Naive thymus-derived CD4-positive, alpha-beta T cell (primary cell): ENCODE measurements around the gene RALGPS1. TPM values are rescaled to one million over a fixed set of nuclear protein-coding genes. Genes with fewer than 3 reads are reported as not detected.
A peak's percentile ranks its signal among the peaks of the same experiment; 100 is the strongest.

Experiments used
- ATAC-seq: fragments of 150-1000 bp; cut with Tn5 transposase; 2 replicates; pipeline ENCODE4 v1.10.0; 2021; ENCODE audit warnings: mild to moderate bottlenecking, moderate library complexity
- CTCF ChIA-PET: fragments of 350-600 bp; sonication (Branson Sonifier 250); formaldehyde crosslinking; loops from one replicate; lab custom pipeline; 2021; ENCODE audit warnings: antibody characterized with exemption; lab: Charles Lee
- POLR2A ChIA-PET: fragments of 350-600 bp; sonication (Branson Sonifier 250); formaldehyde crosslinking; loops from one replicate; lab custom pipeline; 2021; ENCODE audit warnings: antibody characterized with exemption, inconsistent platforms; lab: Charles Lee
- DNase-seq, 9 donors: peaks; one replicate each; pipeline versions ENCODE4 v3.0.0 to v3.0.0-alpha.2; 2020 to 2022; ENCODE audit warnings: mixed read lengths in 1 of 9
- H3K27ac ChIP-seq: one replicate; pipeline ENCODE4 v1.7.0; 2013; ENCODE audit warnings: mild to moderate bottlenecking, low read depth, low read length, moderate library complexity
- H3K27me3 ChIP-seq, 2 donors: one replicate each; pipeline ENCODE4 v1.7.0; 2013; ENCODE audit warnings: low read length in 2 of 2, mild to moderate bottlenecking in 2 of 2, moderate library complexity in 2 of 2; ENCODE audit not compliant: control insufficient read depth in 2 of 2, insufficient read depth in 2 of 2
- H3K36me3 ChIP-seq, 3 experiments: 1 replicate in 2 of 3; 2 replicates in 1 of 3; pipeline ENCODE4 v1.7.0; 2013; ENCODE audit warnings: low read length in 3 of 3, mild to moderate bottlenecking in 3 of 3, moderate library complexity in 1 of 3; ENCODE audit not compliant: insufficient read depth in 3 of 3, control insufficient read depth in 2 of 3
- H3K4me1 ChIP-seq, 2 donors: one replicate each; pipeline ENCODE4 v1.7.0; 2013; ENCODE audit warnings: low read length in 2 of 2, mild to moderate bottlenecking in 2 of 2, moderate library complexity in 1 of 2; ENCODE audit not compliant: control insufficient read depth in 2 of 2, insufficient read depth in 2 of 2
- H3K4me3 ChIP-seq: 2 replicates; pipeline ENCODE4 v1.7.0; 2013; ENCODE audit warnings: mild to moderate bottlenecking, low read length
- H3K9me3 ChIP-seq, 3 experiments: 1 replicate in 2 of 3; 2 replicates in 1 of 3; pipeline ENCODE4 v1.7.0; 2013; ENCODE audit warnings: low read length in 3 of 3; ENCODE audit not compliant: control insufficient read depth in 2 of 3
- H3K27ac Mint-ChIP-seq, 9 donors: one replicate each; pipeline ENCODE4 v1.8.0; 2020 to 2022; ENCODE audit warnings: mixed read lengths in 9 of 9, mild to moderate bottlenecking in 8 of 9, moderate library complexity in 5 of 9, inconsistent platforms in 2 of 9
- H3K27me3 Mint-ChIP-seq, 5 donors: one replicate each; pipeline ENCODE4 v1.8.0; 2021 to 2022; ENCODE audit warnings: mixed read lengths in 5 of 5, mild to moderate bottlenecking in 1 of 5
- H3K36me3 Mint-ChIP-seq, 5 donors: one replicate each; pipeline ENCODE4 v1.8.0; 2020 to 2022; ENCODE audit warnings: mixed read lengths in 5 of 5, mild to moderate bottlenecking in 3 of 5, inconsistent platforms in 1 of 5
- H3K4me1 Mint-ChIP-seq, 7 donors: one replicate each; pipeline ENCODE4 v1.8.0; 2020 to 2022; ENCODE audit warnings: mixed read lengths in 7 of 7, mild to moderate bottlenecking in 3 of 7, inconsistent platforms in 1 of 7
- H3K4me3 Mint-ChIP-seq, 10 donors: one replicate each; pipeline ENCODE4 v1.8.0; 2020 to 2022; ENCODE audit warnings: mild to moderate bottlenecking in 10 of 10, mixed read lengths in 10 of 10, moderate library complexity in 6 of 10, inconsistent platforms in 2 of 10
- H3K9me3 Mint-ChIP-seq, 11 donors: one replicate each; pipeline ENCODE4 v1.8.0; 2020 to 2022; ENCODE audit warnings: mixed read lengths in 11 of 11, mild to moderate bottlenecking in 4 of 11, inconsistent platforms in 1 of 11, moderate library complexity in 1 of 11
- intact Hi-C, 2 donors: fragments of 100-400 bp; cut with micrococcal nuclease; formaldehyde crosslinking; loops; one replicate each; pipeline ENCODE4 v1.15.1; 2023
- polyA plus RNA-seq, 2 donors: library from polyadenylated mRNA; unstranded; fragments of 300-500 nt; fragmentation: Illumina TruSeq; gene quantifications; one replicate each; pipeline ENCODE4 v1.2.3, GENCODE V29; 2021
- total RNA-seq, 6 experiments: library from RNA in 5 of 6; stranded (reverse) in 5 of 6; gene quantifications; 1 replicate in 5 of 6; 2 replicates in 1 of 6; pipeline ENCODE4 v1.2.3 and lab custom pipeline; 2021 to 2026

RALGPS1 gene
- total and polyA plus RNA-seq, 7 experiments from 2014 or later: 1.0 to 8.3 (median 4.1) TPM

GRCh38 chr9:127219520-127219919, 304.9 kb downstream of the RALGPS1 start:
- no peak overlapping the region for H3K27ac Mint-ChIP-seq
- no peak for DNase-seq

DNA sequence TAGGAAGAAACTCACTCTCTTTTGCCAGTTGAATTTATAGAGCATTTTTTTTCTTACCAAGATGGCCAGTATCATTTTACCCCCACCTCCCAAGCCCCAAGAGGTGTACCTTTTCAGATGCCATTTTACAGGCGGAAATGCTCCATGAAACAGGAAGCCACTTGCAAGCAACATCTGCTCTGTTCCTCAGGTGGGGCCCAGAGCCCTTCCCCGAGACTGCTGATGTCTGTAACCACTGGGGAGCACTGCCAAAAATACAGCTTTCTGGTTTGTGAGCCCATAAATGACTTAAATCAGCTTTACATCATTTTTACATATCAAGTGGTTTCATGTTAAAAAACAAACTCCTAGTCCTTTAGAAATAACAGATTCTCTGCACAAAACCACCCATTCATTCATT, 307.1 kb downstream of the RALGPS1 start:
- intact Hi-C loops: loop anchor here in 1 of 2 donors (5.0 to 10.0 kb wide), 3 partner anchors 346 to 1233 kb away; partner anchors contain the start of gene ODF2
- no peaks in the 10 kb centered on the region for H3K36me3 ChIP-seq
- H3K27me3 ChIP-seq: no peaks in the 10 kb centered on the region
- H3K27ac ChIP-seq: no peak overlapping the region
- peaks cover 0 to 5% (median 0%) of the 10 kb centered on the region in 11 donors for H3K9me3 Mint-ChIP-seq
- POLR2A ChIA-PET: interaction anchor here (0.7 kb wide), 1 partner anchor 203 kb away, joined by 3 read pairs; the partner anchor contains the start of gene ZNF79
- peaks cover 0 to 41% (median 3%) of the 10 kb centered on the region in 5 donors for H3K27me3 Mint-ChIP-seq
- peaks cover 24 to 48% (median 41%) of the 10 kb centered on the region in 7 donors for H3K4me1 Mint-ChIP-seq
- no peaks in the 10 kb centered on the region for H3K9me3 ChIP-seq
- CTCF ChIA-PET: no interaction called here
- peak overlapping the region in 4 of 9 donors; percentile 12 to 56 (median 48) for H3K27ac Mint-ChIP-seq
- peak in 4 of 9 donors; percentile 20 to 28 (median 23) for DNase-seq
- H3K4me1 ChIP-seq: peaks cover 10 to 31% of the 10 kb centered on the region in 2 donors
- no peak overlapping the region for H3K4me3 ChIP-seq
- no peak for ATAC-seq
- peak overlapping the region in 7 of 10 donors; percentile 1 to 55 (median 29) for H3K4me3 Mint-ChIP-seq
- no peaks in the 10 kb centered on the region for H3K36me3 Mint-ChIP-seq

More at GRCh38 chr9:127219520-127219919, 304.9 kb downstream of the RALGPS1 start:
- Mint-ChIP-seq H3K4me1 (peaks cover 16 to 39% (median 33%) of the 10 kb centered on the region in 7 donors), H3K36me3 (no peaks in the 10 kb centered on the region), H3K9me3 (peaks cover 0 to 3% (median 0%) of the 10 kb centered on the region in 11 donors), H3K27me3 (peaks cover 0 to 36% (median 0%) of the 10 kb centered on the region in 5 donors), H3K4me3 (no peak overlapping the region)
- peaks cover 4 to 22% of the 10 kb centered on the region in 2 donors for H3K4me1 ChIP-seq
- CTCF ChIA-PET: no interaction called here
- no peak overlapping the region for H3K27ac ChIP-seq
- no peaks in the 10 kb centered on the region for H3K36me3 ChIP-seq
- no peaks in the 10 kb centered on the region for H3K9me3 ChIP-seq
- no peak for ATAC-seq
- no peaks in the 10 kb centered on the region for H3K27me3 ChIP-seq
- intact Hi-C loops: no loop called here
- POLR2A ChIA-PET: no interaction called here
- no peak overlapping the region for H3K4me3 ChIP-seq

- peak overlapping the region in 7 of 10 donors; percentile 1 to 83 (median 31) for H3K4me3 Mint-ChIP-seq
Measured at GRCh38 chr9:127222388-127223095, 308.0 kb downstream of the RALGPS1 start.

DNA sequence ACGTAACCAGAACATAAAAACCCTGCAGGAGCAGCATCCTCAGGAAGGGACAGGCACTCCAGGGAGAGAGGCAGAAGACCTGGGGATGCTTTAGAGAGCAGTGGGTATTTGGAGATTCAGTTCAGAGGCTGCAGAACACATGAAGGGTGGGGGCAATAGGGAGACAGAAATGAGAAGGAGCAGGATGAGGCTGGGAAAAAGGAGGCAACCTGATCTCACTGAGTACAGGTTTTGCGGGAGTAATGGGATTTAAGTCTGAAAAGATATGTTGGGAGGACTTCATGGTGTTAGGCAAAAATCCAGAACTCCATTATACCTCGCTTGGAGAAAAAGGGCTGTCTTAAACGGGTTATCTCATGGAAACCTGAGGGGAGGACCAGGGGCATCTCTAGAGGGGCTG, 308.7 kb downstream of the RALGPS1 start:
- Mint-ChIP-seq H3K27ac (peak overlapping the region in 2 of 9 donors; percentile 17 to 94), H3K4me1 (peaks cover 24 to 49% (median 41%) of the 10 kb centered on the region in 7 donors), H3K36me3 (no peaks in the 10 kb centered on the region), H3K4me3 (peak overlapping the region in 9 of 10 donors; percentile 23 to 90 (median 74)), H3K27me3 (peaks cover 0 to 52% (median 4%) of the 10 kb centered on the region in 5 donors), H3K9me3 (peaks cover 0 to 5% (median 0%) of the 10 kb centered on the region in 11 donors)
- Histone ChIP-seq H3K4me3 (no peak overlapping the region), H3K27ac (no peak overlapping the region), H3K36me3 (no peaks in the 10 kb centered on the region), H3K27me3 (no peaks in the 10 kb centered on the region), H3K9me3 (no peaks in the 10 kb centered on the region), H3K4me1 (peaks cover 10 to 31% of the 10 kb centered on the region in 2 donors)
- DNase-seq: no peak
- intact Hi-C loops: loop anchor here (1.0 to 10.0 kb wide), 4 partner anchors 309 to 1232 kb away; partner anchors contain the start of genes ODF2 (in 1 of the 2) and RALGPS1 (in 1 of the 2)
- ChIA-PET POLR2A (interaction anchor here (0.6 to 1.6 kb wide), 2 partner anchors 228 to 769 kb away, joined by 3 to 12 read pairs; partner anchors contain the start of genes LRSAM1 and RPL12), CTCF (interaction anchor here (1.9 kb wide), 1 partner anchor 8 kb away, joined by 8 read pairs; no protein-coding TSS in a partner anchor)
- no peak for ATAC-seq

More at GRCh38 chr9:127222388-127223095, 308.0 kb downstream of the RALGPS1 start:
- no peak for ATAC-seq
- Histone ChIP-seq H3K27me3 (no peaks in the 10 kb centered on the region), H3K4me3 (no peak overlapping the region), H3K36me3 (no peaks in the 10 kb centered on the region), H3K27ac (no peak overlapping the region), H3K4me1 (peaks cover 10 to 31% of the 10 kb centered on the region in 2 donors), H3K9me3 (no peaks in the 10 kb centered on the region)
- peaks cover 24 to 49% (median 41%) of the 10 kb centered on the region in 7 donors for H3K4me1 Mint-ChIP-seq
- no peak for DNase-seq
- peak overlapping the region in 3 of 9 donors; percentile 12 to 53 (median 44) for H3K27ac Mint-ChIP-seq
- peaks cover 0 to 5% (median 0%) of the 10 kb centered on the region in 11 donors for H3K9me3 Mint-ChIP-seq
- POLR2A ChIA-PET: interaction anchor here (0.7 kb wide), 1 partner anchor 202 kb away, joined by 3 read pairs; the partner anchor contains the start of gene ZNF79
- CTCF ChIA-PET: no interaction called here
- peaks cover 0 to 48% (median 4%) of the 10 kb centered on the region in 5 donors for H3K27me3 Mint-ChIP-seq
- no peaks in the 10 kb centered on the region for H3K36me3 Mint-ChIP-seq
- intact Hi-C loops: loop anchor here (1.0 to 10.0 kb wide), 4 partner anchors 308 to 1232 kb away; partner anchors contain the start of genes ODF2 (in 1 of the 2) and RALGPS1 (in 1 of the 2)

DNA sequence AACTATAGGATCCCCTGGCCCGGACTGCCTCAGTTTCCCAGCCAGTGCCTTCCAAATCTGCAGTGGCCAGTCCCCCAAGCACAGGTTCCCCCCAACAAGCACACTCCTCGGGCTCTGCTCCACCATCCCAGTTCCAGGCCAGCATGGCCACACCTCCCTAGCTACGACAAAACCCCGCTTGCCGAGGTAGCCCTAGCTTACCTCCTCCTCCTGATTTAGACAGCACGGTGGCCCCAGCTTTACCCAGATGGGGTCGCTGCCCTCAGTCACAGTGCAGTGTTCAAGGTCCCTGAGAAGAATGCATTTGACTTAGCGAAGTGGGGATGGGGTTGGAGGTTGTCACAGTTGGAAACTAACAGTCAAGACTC, 309.2 kb downstream of the RALGPS1 start:
- peaks cover 10 to 31% of the 10 kb centered on the region in 2 donors for H3K4me1 ChIP-seq
- H3K9me3 Mint-ChIP-seq: peaks cover 0 to 5% (median 0%) of the 10 kb centered on the region in 11 donors
- H3K4me3 Mint-ChIP-seq: peak overlapping the region; percentile 74 to 93 (median 85)
- no peaks in the 10 kb centered on the region for H3K27me3 ChIP-seq
- no peaks in the 10 kb centered on the region for H3K36me3 Mint-ChIP-seq
- peak overlapping the region in 8 of 9 donors; percentile 8 to 94 (median 78) for H3K27ac Mint-ChIP-seq
- H3K36me3 ChIP-seq: no peaks in the 10 kb centered on the region
- POLR2A ChIA-PET: interaction anchor here (0.6 to 1.6 kb wide), 3 partner anchors 9 to 769 kb away, joined by 3 to 12 read pairs (median 4); partner anchors contain the start of genes LRSAM1 and RPL12
- H3K27me3 Mint-ChIP-seq: peaks cover 0 to 54% (median 6%) of the 10 kb centered on the region in 5 donors
- intact Hi-C loops: loop anchor here (1.0 to 10.0 kb wide), 11 partner anchors 22 to 1231 kb away; partner anchors contain the start of genes LRSAM1 (in 2 of the 2), RPL12 (in 2 of the 2), ZNF79 (in 2 of the 2) and ODF2 (in 1 of the 2)
- no peaks in the 10 kb centered on the region for H3K9me3 ChIP-seq
- peak overlapping the region; percentile 51 for H3K4me3 ChIP-seq
- H3K4me1 Mint-ChIP-seq: peaks cover 24 to 49% (median 41%) of the 10 kb centered on the region in 7 donors
- no peak overlapping the region for H3K27ac ChIP-seq
- ATAC-seq (no peak), DNase-seq (no peak)
- CTCF ChIA-PET: interaction anchor here (1.9 kb wide), 1 partner anchor 9 kb away, joined by 8 read pairs; no protein-coding TSS in a partner anchor
